Memory B cell (primary cell): ENCODE results near the gene FMNL2.
"Not testable (repeated sequence)": the region's sequence is repeated elsewhere in the genome, so short reads cannot be mapped to it uniquely, and the experiment has no call there.

Experiments
- ATAC-seq: fragments of 150-1000 bp; cut with Tn5 transposase; 2 replicates; pipeline ENCODE4 v1.10.0; 2021; ENCODE audit warnings: low read depth, mild to moderate bottlenecking, moderate library complexity
- DNase-seq, 2 donors: peaks; one replicate each; pipeline ENCODE4 v3.0.0; 2022; ENCODE audit warnings: low spot score in 2 of 2
- H3K27ac Mint-ChIP-seq: one replicate; pipeline ENCODE4 v1.8.0; 2022; ENCODE audit warnings: mild to moderate bottlenecking, moderate library complexity, mixed read lengths
- H3K27me3 Mint-ChIP-seq: one replicate; pipeline ENCODE4 v1.8.0; 2022; ENCODE audit warnings: mixed read lengths
- H3K36me3 Mint-ChIP-seq: one replicate; pipeline ENCODE4 v1.8.0; 2022; ENCODE audit warnings: mild to moderate bottlenecking, mixed read lengths
- H3K4me1 Mint-ChIP-seq: one replicate; pipeline ENCODE4 v1.8.0; 2022; ENCODE audit warnings: mixed read lengths
- H3K4me3 Mint-ChIP-seq: one replicate; pipeline ENCODE4 v1.8.0; 2022; ENCODE audit warnings: mild to moderate bottlenecking, moderate library complexity, mixed read lengths
- H3K9me3 Mint-ChIP-seq: one replicate; pipeline ENCODE4 v1.8.0; 2022; ENCODE audit warnings: mixed read lengths

Gene FMNL2

DNA sequence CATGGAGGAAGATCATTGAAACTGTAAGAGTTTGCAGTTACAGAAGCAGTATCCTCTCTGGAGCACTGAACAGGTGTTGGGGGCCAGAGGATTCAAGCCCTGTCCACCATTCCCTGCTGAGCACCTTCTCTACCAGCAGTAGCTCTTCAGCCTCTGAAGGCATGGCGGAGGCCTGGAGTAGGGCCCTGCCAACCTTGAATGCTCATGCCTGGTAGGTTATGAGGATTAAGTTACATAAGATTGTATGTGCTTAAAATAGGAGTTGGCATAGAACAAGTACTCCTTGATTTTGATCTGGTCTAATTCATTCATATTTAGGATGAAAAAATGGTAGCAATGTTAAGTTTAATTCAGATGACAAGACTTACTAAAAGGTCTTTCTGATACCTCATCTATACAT, 40.2 kb downstream of the FMNL2 start:
- no peak overlapping the region for H3K4me3 Mint-ChIP-seq
- no peak overlapping the region for H3K27ac Mint-ChIP-seq
- no peak for ATAC-seq
- H3K9me3 Mint-ChIP-seq, result no peaks in the 10 kb centered on the region
- H3K27me3 Mint-ChIP-seq, result peaks cover 1% of the 10 kb centered on the region
- DNase-seq, result no peak
- no peaks in the 10 kb centered on the region for H3K36me3 Mint-ChIP-seq
- peaks cover 4% of the 10 kb centered on the region for H3K4me1 Mint-ChIP-seq

DNA sequence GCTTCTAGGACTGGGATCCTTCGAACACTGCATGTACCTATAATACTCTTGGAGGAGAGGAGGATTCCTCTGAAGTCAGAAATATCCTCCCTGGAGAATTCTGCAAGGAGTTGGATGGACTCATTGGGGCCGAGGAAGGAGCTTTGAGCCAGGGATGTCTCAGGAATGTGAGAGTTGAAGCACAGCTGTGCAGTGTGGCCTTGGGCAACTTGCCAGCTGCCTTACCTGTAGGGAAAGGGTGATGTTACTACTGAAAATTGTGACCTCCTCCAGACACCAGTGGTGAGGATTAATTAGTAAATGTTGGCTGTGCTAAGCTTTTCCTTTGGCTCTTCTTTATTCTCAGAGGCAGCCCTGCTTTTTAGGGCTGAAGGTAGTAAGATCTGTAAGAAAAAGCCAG, 41.4 kb downstream of the FMNL2 start:
- no peak for ATAC-seq
- Mint-ChIP-seq H3K9me3 (no peaks in the 10 kb centered on the region), H3K4me1 (peaks cover 4% of the 10 kb centered on the region), H3K27ac (no peak overlapping the region), H3K4me3 (no peak overlapping the region), H3K27me3 (peaks cover 1% of the 10 kb centered on the region), H3K36me3 (no peaks in the 10 kb centered on the region)
- no peak for DNase-seq

DNA sequence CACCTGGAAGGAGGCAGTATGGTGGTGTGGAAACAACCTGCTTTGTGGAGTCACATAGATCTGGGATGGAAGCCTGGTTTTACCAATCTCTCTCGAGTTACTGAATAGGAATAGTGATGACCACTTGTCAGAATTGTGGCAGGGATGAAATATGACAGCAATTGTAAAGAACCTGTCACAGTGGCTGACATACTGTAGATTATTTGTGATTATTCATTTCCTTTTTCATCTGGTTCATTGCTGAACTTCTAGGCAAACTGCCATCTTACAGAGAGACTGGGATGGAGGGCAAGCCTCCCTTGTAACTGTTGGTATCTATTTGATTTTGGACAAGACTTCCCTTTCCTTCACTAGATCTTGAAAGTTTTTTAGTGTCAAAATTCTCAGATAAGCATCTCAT, 42.0 kb downstream of the FMNL2 start:
- Mint-ChIP-seq H3K9me3 (no peaks in the 10 kb centered on the region), H3K4me1 (peaks cover 4% of the 10 kb centered on the region), H3K27ac (no peak overlapping the region), H3K27me3 (no peaks in the 10 kb centered on the region), H3K4me3 (no peak overlapping the region), H3K36me3 (no peaks in the 10 kb centered on the region)
- DNase-seq (no peak), ATAC-seq (no peak)

- DNase-seq (no peak), ATAC-seq (no peak)
- peaks cover 4% of the 10 kb centered on the region for H3K4me1 Mint-ChIP-seq
- H3K27me3 Mint-ChIP-seq, result no peaks in the 10 kb centered on the region
- no peaks in the 10 kb centered on the region for H3K9me3 Mint-ChIP-seq
- H3K36me3 Mint-ChIP-seq, result no peaks in the 10 kb centered on the region
- H3K27ac Mint-ChIP-seq, result no peak overlapping the region
- H3K4me3 Mint-ChIP-seq, result no peak overlapping the region
Observed at GRCh38 chr2:152379089-152379488, 44.1 kb downstream of the FMNL2 start.

DNA sequence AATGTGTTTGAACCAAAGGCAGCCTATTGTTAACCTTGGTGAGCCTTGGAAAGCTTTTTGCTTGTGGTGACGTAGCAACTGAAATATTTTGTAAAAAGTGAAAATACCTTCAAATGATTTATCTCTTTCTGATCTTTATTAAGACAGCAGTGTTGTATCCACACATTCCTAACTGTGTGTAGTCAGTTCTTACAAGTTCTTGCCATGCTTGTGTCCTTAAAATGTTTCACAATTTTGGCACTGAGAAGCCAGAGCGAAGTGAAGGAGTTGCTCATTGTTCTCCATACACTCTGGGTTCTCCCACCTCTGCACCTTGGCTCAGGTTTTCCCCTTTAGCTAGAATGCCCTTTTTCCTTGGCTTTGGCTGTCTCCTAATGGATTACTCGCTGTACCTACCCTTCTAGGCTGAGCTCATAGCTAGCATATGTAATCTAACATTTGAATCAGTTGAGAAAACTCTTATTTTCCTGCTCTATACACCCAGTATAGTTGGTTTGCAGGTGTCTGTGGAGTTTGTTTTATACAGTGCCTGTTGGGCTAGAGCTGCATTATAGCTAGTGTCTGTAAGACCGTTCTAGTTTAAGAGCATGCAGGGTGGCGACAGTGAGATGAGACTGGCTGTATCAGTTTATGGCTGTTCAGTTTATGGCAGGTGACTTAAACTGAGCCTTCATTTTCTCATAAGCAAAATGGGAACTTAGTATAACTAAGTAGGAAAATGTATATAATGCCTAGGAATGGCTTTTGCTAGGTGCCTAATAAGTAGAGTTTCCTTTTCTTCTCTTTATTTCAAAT, 45.5 kb downstream of the FMNL2 start:
- Mint-ChIP-seq H3K4me1 (peaks cover 6% of the 10 kb centered on the region), H3K36me3 (no peaks in the 10 kb centered on the region), H3K27ac (no peak overlapping the region), H3K4me3 (no peak overlapping the region), H3K9me3 (no peaks in the 10 kb centered on the region), H3K27me3 (no peaks in the 10 kb centered on the region)
- no peak for ATAC-seq
- no peak for DNase-seq

DNA sequence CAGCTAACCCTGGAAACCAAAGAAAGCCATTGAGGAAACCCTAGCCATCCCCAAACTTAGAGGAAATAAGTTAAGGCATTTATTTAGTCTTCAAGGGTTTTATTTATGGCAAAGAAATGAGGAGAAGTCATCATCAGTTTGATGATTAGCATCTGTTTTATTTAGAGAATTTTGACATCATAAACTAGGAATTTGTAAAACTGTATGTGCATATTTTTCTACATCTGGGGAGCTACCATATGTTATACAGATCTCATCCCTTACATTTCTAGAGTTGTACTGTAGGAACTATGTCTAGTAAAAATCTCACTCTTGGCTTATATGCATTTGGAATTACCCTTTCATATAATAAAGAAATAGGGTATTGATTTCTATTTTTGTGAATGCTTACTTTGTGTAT, 48.7 kb downstream of the FMNL2 start:
- Mint-ChIP-seq H3K9me3 (no peaks in the 10 kb centered on the region), H3K27me3 (no peaks in the 10 kb centered on the region), H3K36me3 (no peaks in the 10 kb centered on the region), H3K4me3 (no peak overlapping the region), H3K4me1 (peaks cover 4% of the 10 kb centered on the region), H3K27ac (no peak overlapping the region)
- no peak for ATAC-seq
- no peak for DNase-seq

GRCh38 chr2:152384992-152385391, 50.0 kb downstream of the FMNL2 start:
- Mint-ChIP-seq H3K36me3 (peaks cover 6% of the 10 kb centered on the region), H3K4me3 (no peak overlapping the region), H3K27ac (no peak overlapping the region), H3K4me1 (peaks cover 3% of the 10 kb centered on the region), H3K27me3 (peaks cover 2% of the 10 kb centered on the region), H3K9me3 (peaks cover 2% of the 10 kb centered on the region)
- no peak for ATAC-seq
- no peak for DNase-seq

DNA sequence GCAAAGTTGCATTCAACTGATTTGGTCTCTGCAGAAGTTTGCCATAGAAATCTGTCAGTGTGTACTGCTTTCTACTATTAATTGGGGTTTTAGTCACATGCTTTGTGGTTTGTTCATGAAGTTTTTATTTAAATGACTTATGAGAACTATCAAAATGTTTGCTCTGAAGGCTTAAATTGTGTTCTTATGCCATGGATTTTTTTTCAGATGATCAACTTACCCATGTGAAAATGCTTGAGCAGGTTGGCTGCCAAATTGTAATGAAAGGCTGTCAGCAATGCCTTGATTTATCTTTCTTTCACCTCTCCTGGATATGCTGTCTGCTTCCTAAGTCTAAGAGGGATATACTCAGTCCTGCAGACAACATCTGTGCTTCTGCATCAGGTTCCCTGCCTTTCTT, 50.7 kb downstream of the FMNL2 start:
- Mint-ChIP-seq H3K9me3 (peaks cover 2% of the 10 kb centered on the region), H3K4me3 (no peak overlapping the region), H3K27ac (no peak overlapping the region), H3K4me1 (peaks cover 3% of the 10 kb centered on the region), H3K36me3 (peaks cover 6% of the 10 kb centered on the region), H3K27me3 (peaks cover 2% of the 10 kb centered on the region)
- DNase-seq, result no peak
- ATAC-seq, result no peak

GRCh38 chr2:152386266-152386665, 51.3 kb downstream of the FMNL2 start:
- ATAC-seq (no peak), DNase-seq (no peak)
- peaks cover 2% of the 10 kb centered on the region for H3K9me3 Mint-ChIP-seq
- H3K27me3 Mint-ChIP-seq, result peaks cover 2% of the 10 kb centered on the region
- peaks cover 6% of the 10 kb centered on the region for H3K36me3 Mint-ChIP-seq
- no peak overlapping the region for H3K4me3 Mint-ChIP-seq
- H3K4me1 Mint-ChIP-seq, result peaks cover 3% of the 10 kb centered on the region
- H3K27ac Mint-ChIP-seq, result no peak overlapping the region

- H3K4me3 Mint-ChIP-seq, result no peak overlapping the region
- no peak for ATAC-seq
- peaks cover 2% of the 10 kb centered on the region for H3K27me3 Mint-ChIP-seq
- peaks cover 2% of the 10 kb centered on the region for H3K9me3 Mint-ChIP-seq
- H3K36me3 Mint-ChIP-seq, result peaks cover 6% of the 10 kb centered on the region
- no peak overlapping the region for H3K27ac Mint-ChIP-seq
- H3K4me1 Mint-ChIP-seq, result peaks cover 3% of the 10 kb centered on the region
- DNase-seq, result no peak
Observed at GRCh38 chr2:152387041-152387440, 52.1 kb downstream of the FMNL2 start.

DNA sequence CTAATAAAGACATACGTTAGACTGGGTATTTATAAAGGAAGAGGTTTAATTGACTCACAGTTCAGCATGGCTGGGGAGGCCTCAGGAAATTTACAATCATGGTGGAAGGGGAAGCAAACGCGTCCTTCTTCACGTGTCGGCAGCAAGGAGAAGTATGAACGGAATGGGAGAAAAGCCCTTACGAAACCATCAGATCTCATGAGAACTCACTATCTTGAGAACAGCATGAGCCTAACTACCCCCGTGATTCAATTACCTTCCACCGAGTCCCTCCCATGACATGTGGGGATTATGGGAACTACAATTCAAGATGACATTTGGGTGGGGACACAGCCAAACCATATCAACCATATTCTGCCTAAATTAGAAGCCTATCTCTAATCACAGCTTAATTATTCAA, 53.3 kb downstream of the FMNL2 start:
- not testable (repeated sequence) for H3K9me3 Mint-ChIP-seq, H3K27me3 Mint-ChIP-seq, H3K4me3 Mint-ChIP-seq, ATAC-seq, H3K4me1 Mint-ChIP-seq, H3K36me3 Mint-ChIP-seq, DNase-seq, H3K27ac Mint-ChIP-seq

DNA sequence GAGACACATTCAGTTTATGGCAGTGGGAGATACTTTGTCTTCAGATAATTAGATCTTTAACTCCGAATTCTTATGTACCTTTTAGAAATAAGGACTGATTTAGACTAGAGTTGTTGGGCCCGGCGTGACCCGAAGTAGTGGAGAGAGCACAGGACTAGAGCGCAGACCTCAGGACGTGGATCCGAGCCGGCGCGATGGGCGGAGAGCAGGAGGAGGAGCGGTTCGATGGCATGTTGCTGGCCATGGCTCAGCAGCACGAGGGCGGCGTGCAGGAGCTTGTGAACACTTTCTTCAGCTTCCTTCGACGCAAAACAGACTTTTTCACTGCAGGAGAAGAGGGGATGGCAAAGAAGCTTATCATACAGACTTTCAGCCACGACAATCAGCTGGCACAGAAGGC, 54.5 kb downstream of the FMNL2 start:
- Mint-ChIP-seq H3K27me3 (peaks cover 2% of the 10 kb centered on the region), H3K27ac (no peak overlapping the region), H3K9me3 (peaks cover 2% of the 10 kb centered on the region), H3K4me1 (peaks cover 5% of the 10 kb centered on the region), H3K4me3 (no peak overlapping the region), H3K36me3 (peaks cover 6% of the 10 kb centered on the region)
- no peak for DNase-seq
- ATAC-seq, result no peak

GRCh38 chr2:152390837-152391236, 55.9 kb downstream of the FMNL2 start:
- Mint-ChIP-seq H3K27ac (no peak overlapping the region), H3K9me3 (peaks cover 2% of the 10 kb centered on the region), H3K36me3 (peaks cover 6% of the 10 kb centered on the region), H3K4me1 (peaks cover 2% of the 10 kb centered on the region), H3K4me3 (no peak overlapping the region), H3K27me3 (peaks cover 2% of the 10 kb centered on the region)
- ATAC-seq (no peak), DNase-seq (no peak)

DNA sequence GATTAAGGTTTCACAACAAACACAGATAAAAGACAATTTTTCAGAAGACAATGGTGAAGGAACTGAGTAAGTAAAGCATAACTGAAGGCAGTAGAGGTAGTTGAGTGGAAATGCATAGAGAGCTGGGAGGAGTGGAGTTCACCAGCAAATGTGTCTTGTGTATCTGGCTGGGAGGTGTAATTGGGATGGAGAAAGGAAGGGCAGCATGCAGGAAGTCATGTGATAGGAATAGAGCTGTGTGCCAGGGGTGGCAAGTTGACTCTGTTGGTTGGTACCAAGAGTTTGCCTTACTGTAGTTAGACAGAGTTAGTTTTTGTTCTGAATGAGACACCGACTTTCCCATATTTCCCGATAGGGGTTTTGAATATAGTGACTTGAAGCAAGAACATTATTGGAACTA, 56.3 kb downstream of the FMNL2 start:
- peaks cover 2% of the 10 kb centered on the region for H3K27me3 Mint-ChIP-seq

DNA sequence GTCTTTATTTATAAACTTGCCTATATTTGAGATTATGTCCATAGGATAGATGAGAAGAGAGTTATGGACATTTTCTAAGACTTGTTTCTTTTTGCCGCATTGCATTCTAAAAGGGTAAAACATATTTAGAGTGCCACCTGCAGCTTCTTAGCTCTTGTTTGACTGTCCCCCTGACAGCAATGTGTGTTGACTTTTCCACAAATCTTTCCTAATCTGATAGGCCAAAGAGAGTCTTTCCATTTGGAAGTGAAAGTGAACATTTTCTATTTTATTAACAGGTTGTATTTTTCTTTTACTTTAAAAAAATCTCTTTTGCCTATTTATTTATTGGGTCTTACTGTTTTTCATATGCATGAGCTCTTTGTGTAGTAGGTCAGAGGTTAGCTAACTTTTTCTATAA, 58.4 kb downstream of the FMNL2 start:
- Mint-ChIP-seq H3K36me3 (peaks cover 6% of the 10 kb centered on the region), H3K9me3 (peaks cover 2% of the 10 kb centered on the region), H3K27me3 (peaks cover 2% of the 10 kb centered on the region), H3K4me1 (peaks cover 2% of the 10 kb centered on the region), H3K27ac (no peak overlapping the region), H3K4me3 (no peak overlapping the region)
- DNase-seq (no peak), ATAC-seq (no peak)

More for the DNA sequence above, 56.3 kb downstream of the FMNL2 start:
- peaks cover 6% of the 10 kb centered on the region for H3K36me3 Mint-ChIP-seq
- H3K4me3 Mint-ChIP-seq, result no peak overlapping the region
- peaks cover 2% of the 10 kb centered on the region for H3K9me3 Mint-ChIP-seq
- no peak for ATAC-seq
- no peak overlapping the region for H3K27ac Mint-ChIP-seq
- H3K4me1 Mint-ChIP-seq, result peaks cover 2% of the 10 kb centered on the region
- DNase-seq, result no peak
